H1 (cell line): ENCODE results near the gene CRACDL. TPM values are rescaled to one million over a fixed set of nuclear protein-coding genes. Genes with fewer than 3 reads are reported as not detected.

Experiments used
- CTCF ChIA-PET: fragments of 300-600 bp; sonication (Branson Sonifier 250); formaldehyde crosslinking; loops from one replicate; lab custom pipeline; 2021; ENCODE audit not compliant: partially characterized antibody; lab: Charles Lee
- POLR2A ChIA-PET: fragments of 300-600 bp; sonication (Branson Sonifier 250); formaldehyde crosslinking; loops from one replicate; lab custom pipeline; 2021; ENCODE audit warnings: inconsistent platforms; ENCODE audit not compliant: partially characterized antibody; lab: Charles Lee
- DNase-seq, 2 experiments: peaks; one replicate each; pipeline versions ENCODE4 v3.0.0 to v3.0.0-alpha.2; 2010 to 2022; ENCODE audit warnings: low spot score in 2 of 2, low read depth in 1 of 2, mixed read lengths in 1 of 2
- FAIRE-seq: peaks from 2 replicates; lab custom pipeline; 2011; peaks lifted over from hg19 to GRCh38; lab: Jason Lieb, UNC
- H2AFZ ChIP-seq: 2 replicates; pipeline ENCODE4 v1.8.1; 2012; ENCODE audit warnings: low read length, inconsistent platforms
- H2AK5ac ChIP-seq: 2 replicates; pipeline ENCODE4 v1.6.1; 2013; ENCODE audit warnings: low read depth, low read length
- H2BK120ac ChIP-seq: replicated peaks from 2 replicates; pipeline ENCODE3; 2013; ENCODE audit warnings: low read depth, low read length, inconsistent platforms
- H2BK12ac ChIP-seq: 2 replicates; pipeline ENCODE4 v1.6.1; 2013; ENCODE audit warnings: low read depth, low read length
- H2BK15ac ChIP-seq: 2 replicates; pipeline ENCODE4 v1.6.1; 2013; ENCODE audit warnings: low read length
- H2BK20ac ChIP-seq: 2 replicates; pipeline ENCODE4 v1.6.1; 2013; ENCODE audit warnings: low read length
- H2BK5ac ChIP-seq: 2 replicates; pipeline ENCODE4 v1.6.1; 2013; ENCODE audit warnings: low read depth, low read length
- H3K14ac ChIP-seq: 2 replicates; pipeline ENCODE4 v1.6.1; 2013; ENCODE audit warnings: inconsistent platforms; ENCODE audit not compliant: insufficient read length
- H3K18ac ChIP-seq: 2 replicates; pipeline ENCODE4 v1.6.1; 2013; ENCODE audit warnings: low read length; ENCODE audit errors: extremely low read depth
- H3K23ac ChIP-seq: 2 replicates; pipeline ENCODE4 v1.6.1; 2013; ENCODE audit warnings: inconsistent platforms; ENCODE audit not compliant: insufficient read length
- H3K23me2 ChIP-seq: 2 replicates; pipeline ENCODE4 v1.6.1; 2013; ENCODE audit warnings: low read depth, low read length
- H3K27ac ChIP-seq: 2 replicates; pipeline ENCODE4 v1.6.1; 2011; ENCODE audit warnings: low read depth, low read length, inconsistent platforms
- H3K27me3 ChIP-seq, 4 experiments: replicated peaks in 1 of 4; 1 replicate in 1 of 4; 2 replicates in 3 of 4; pipeline versions ENCODE4 v1.6.1 to v1.8.1; 2011 to 2013; ENCODE audit warnings: low read length in 3 of 4, mild to moderate bottlenecking in 3 of 4, inconsistent platforms in 2 of 4, mixed read lengths in 2 of 4, moderate library complexity in 1 of 4; ENCODE audit not compliant: control insufficient read depth in 3 of 4, insufficient read depth in 3 of 4; ENCODE audit errors: extremely low read depth in 1 of 4
- H3K36me3 ChIP-seq, 4 experiments: 2 replicates each; pipeline versions ENCODE4 v1.6.1 to v1.8.1; 2011 to 2013; ENCODE audit warnings: mild to moderate bottlenecking in 4 of 4, low read length in 3 of 4, moderate library complexity in 2 of 4, control low read depth in 1 of 4, inconsistent platforms in 1 of 4; ENCODE audit not compliant: insufficient read depth in 4 of 4, control insufficient read depth in 2 of 4
- H3K4ac ChIP-seq: replicated peaks from 2 replicates; pipeline ENCODE3; 2013; ENCODE audit warnings: low read length, low read depth, mixed read lengths, inconsistent platforms; ENCODE audit not compliant: insufficient read length
- H3K4me1 ChIP-seq, 4 experiments: replicated peaks in 1 of 4; 1 replicate in 1 of 4; 2 replicates in 3 of 4; pipeline versions ENCODE4 v1.6.1 to v1.8.1; 2011 to 2013; ENCODE audit warnings: low read length in 3 of 4, inconsistent platforms in 2 of 4, mixed read lengths in 1 of 4; ENCODE audit not compliant: insufficient read depth in 4 of 4, control insufficient read depth in 3 of 4
- H3K4me2 ChIP-seq, 2 experiments: 2 replicates each; pipeline versions ENCODE4 v1.6.1 to v1.8.1; 2011 to 2013; ENCODE audit warnings: low read depth in 2 of 2, low read length in 2 of 2, control low read depth in 1 of 2, inconsistent platforms in 1 of 2, mild to moderate bottlenecking in 1 of 2; ENCODE audit not compliant: insufficient read depth in 1 of 2
- H3K4me3 ChIP-seq, 4 experiments: fragments of 200-600, 300-600 bp in 1 of 4; sonication (generic), shearing (Covaris generic), sonication (Bioruptor Twin) in 1 of 4; 2 replicates each; pipeline versions ENCODE4 v1.5.1 to v1.8.1; 2011 to 2016; ENCODE audit warnings: low read length in 4 of 4, low read depth in 3 of 4, control low read depth in 2 of 4, inconsistent platforms in 2 of 4, mild to moderate bottlenecking in 2 of 4, mixed read lengths in 1 of 4, moderate library complexity in 1 of 4; ENCODE audit not compliant: insufficient read depth in 2 of 4; ENCODE audit errors: extremely low read depth in 1 of 4
- H3K56ac ChIP-seq: replicated peaks from 2 replicates; pipeline ENCODE3; 2013; ENCODE audit warnings: low read depth, mild to moderate bottlenecking, mixed read lengths, low read length, inconsistent platforms; ENCODE audit not compliant: insufficient read length
- H3K79me1 ChIP-seq: 2 replicates; pipeline ENCODE4 v1.6.1; 2013; ENCODE audit warnings: low read depth, low read length, control low read depth
- H3K79me2 ChIP-seq, 2 experiments: 2 replicates each; pipeline versions ENCODE4 v1.6.1 to v1.8.1; 2012 to 2013; ENCODE audit warnings: low read length in 2 of 2, mild to moderate bottlenecking in 2 of 2, inconsistent platforms in 1 of 2; ENCODE audit not compliant: insufficient read depth in 2 of 2, control insufficient read depth in 1 of 2
- H3K9ac ChIP-seq, 4 experiments: replicated peaks in 1 of 4; 1 replicate in 1 of 4; 2 replicates in 3 of 4; pipeline versions ENCODE4 v1.6.1 to v1.8.1; 2011 to 2013; ENCODE audit warnings: low read depth in 3 of 4, low read length in 3 of 4, control low read depth in 2 of 4, mild to moderate bottlenecking in 2 of 4, moderate library complexity in 2 of 4, inconsistent platforms in 1 of 4; ENCODE audit errors: extremely low read depth in 1 of 4
- H3K9me3 ChIP-seq, 2 experiments: 2 replicates each; pipeline versions ENCODE4 v1.6.1 to v1.8.1; 2012 to 2013; ENCODE audit warnings: mild to moderate bottlenecking in 2 of 2, moderate library complexity in 2 of 2, control low read depth in 1 of 2, inconsistent platforms in 1 of 2, low read depth in 1 of 2, low read length in 1 of 2, mixed read lengths in 1 of 2; ENCODE audit not compliant: insufficient read depth in 2 of 2
- H4K20me1 ChIP-seq, 2 experiments: replicated peaks in 1 of 2; 2 replicates each; pipeline versions ENCODE3 to v1.8.1; 2011 to 2013; ENCODE audit warnings: inconsistent platforms in 2 of 2, low read length in 2 of 2, mild to moderate bottlenecking in 1 of 2; ENCODE audit not compliant: insufficient read depth in 2 of 2, control insufficient read depth in 1 of 2
- H4K5ac ChIP-seq: 2 replicates; pipeline ENCODE4 v1.6.1; 2013; ENCODE audit warnings: low read length, low read depth, mixed read lengths, inconsistent platforms; ENCODE audit not compliant: insufficient read length
- H4K8ac ChIP-seq: 2 replicates; pipeline ENCODE4 v1.8.0; 2013; ENCODE audit warnings: mild to moderate bottlenecking, moderate library complexity, low read length, inconsistent platforms; ENCODE audit not compliant: insufficient read depth; ENCODE audit errors: extremely low read depth
- H4K91ac ChIP-seq: replicated peaks from 2 replicates; pipeline ENCODE3; 2013; ENCODE audit warnings: low read length, mixed read lengths, inconsistent platforms; ENCODE audit not compliant: insufficient read length
- ATF3 ChIP-seq: IDR thresholded peaks from 2 replicates; pipeline ENCODE4 v1.6.1; 2011; ENCODE audit warnings: low read depth, mild to moderate bottlenecking, low read length; ENCODE audit not compliant: insufficient read depth
- BCL11A ChIP-seq, 2 experiments: IDR thresholded peaks; one replicate each; pipeline ENCODE4 v1.6.1; 2011; ENCODE audit warnings: low read depth in 2 of 2, low read length in 2 of 2, mild to moderate bottlenecking in 2 of 2
- CBX5 ChIP-seq: fragments of 300-800, 300-1000 bp; sonication (generic); IDR thresholded peaks from 2 replicates; pipeline ENCODE4 v1.7.1; 2016; ENCODE audit warnings: antibody characterized with exemption, low read length, low read depth
- NRF1 ChIP-seq: IDR thresholded peaks from 2 replicates; pipeline ENCODE4 v1.6.1; 2011; ENCODE audit warnings: mild to moderate bottlenecking, low read depth, low read length, improper control_type of control experiment
- SAP30 ChIP-seq: fragments of 300-600 bp; sonication (generic); IDR thresholded peaks from 2 replicates; pipeline ENCODE4 v1.7.1; 2012; ENCODE audit warnings: low read length, moderate library complexity, mild to moderate bottlenecking, inconsistent platforms; ENCODE audit not compliant: insufficient read depth, insufficient replicate concordance
- TBP ChIP-seq: IDR thresholded peaks from 2 replicates; pipeline ENCODE4 v1.6.1; 2011; ENCODE audit warnings: low read depth, low read length, improper control_type of control experiment
- USF2 ChIP-seq: IDR thresholded peaks from 2 replicates; pipeline ENCODE4 v1.6.1; 2011; ENCODE audit warnings: low read length, improper control_type of control experiment
- ZNF274 ChIP-seq: IDR thresholded peaks from 2 replicates; pipeline ENCODE4 v1.7.0; 2012; ENCODE audit warnings: low read length, borderline replicate concordance; ENCODE audit errors: extremely low read depth
- WGBS, 2 experiments: shearing (Covaris generic) in 1 of 2; methylation state at CpG; one replicate each; pipeline versions ENCODE4 v1.1.6 to v1.1.7; 2013 to 2015; ENCODE audit warnings: low lambda C conversion rate in 2 of 2, mixed read lengths in 2 of 2, inconsistent platforms in 1 of 2, low coverage in 1 of 2, missing lambda C conversion rate in 1 of 2; ENCODE audit not compliant: insufficient replicate concordance in 2 of 2, insufficient coverage in 1 of 2, insufficient read length in 1 of 2; ENCODE audit errors: extremely low coverage in 1 of 2, missing lambda C conversion rate in 1 of 2; 5-methylcytosine and 5-hydroxymethylcytosine counted together
- polyA plus RNA-seq, 7 experiments: library from polyadenylated mRNA; depleted of rRNA in 3 of 7; stranded (reverse) in 5 of 7; unstranded in 2 of 7; fragments of >200 nt in 5 of 7; fragments of 200-250 nt in 2 of 7; gene quantifications; 1 replicate in 5 of 7; 2 replicates in 1 of 7; 4 replicates in 1 of 7; pipeline versions ENCODE4 v1.2.1 to v1.2.3, GENCODE V29; 2011 to 2013; ENCODE audit warnings: missing spikeins in 2 of 7, mixed read lengths in 2 of 7
- total RNA-seq: library from RNA; stranded (reverse); fragmentation: NEBNext Ultra II Directional; extraction: Animal tissue kit (Norgen Biotek cat#: 25700); gene quantifications from 2 replicates; pipeline ENCODE4 v1.2.1, GENCODE V29; 2021

Gene CRACDL
- total and polyA plus RNA-seq, 2 of the 8 experiments (the other 6 are each of a cell fraction or from before 2014, with no cell fraction given) = 0.07 to 0.38 TPM

GRCh38 chr2:98800330-98801064, 135.5 kb downstream of the CRACDL start:
- no peaks in the 10 kb centered on the region for H3K79me2 ChIP-seq
- H4K8ac ChIP-seq = no peak overlapping the region
- no peak overlapping the region for H2AK5ac ChIP-seq
- H3K9me3 ChIP-seq = no peaks in the 10 kb centered on the region
- H3K4ac ChIP-seq = no peak overlapping the region
- H3K36me3 ChIP-seq = no peaks in the 10 kb centered on the region
- H3K4me3 ChIP-seq = no peak overlapping the region
- DNase-seq (no peak), FAIRE-seq (no peak)
- no peak overlapping the region for H3K4me2 ChIP-seq
- H3K79me1 ChIP-seq = no peaks in the 10 kb centered on the region
- CTCF ChIA-PET = interaction anchor here (0.7 to 1.7 kb wide), 3 partner anchors 10 to 37 kb away, joined by 3 to 11 read pairs (median 4); no protein-coding TSS in a partner anchor
- H3K56ac ChIP-seq = no peak overlapping the region
- H4K5ac ChIP-seq = no peak overlapping the region
- H3K27ac ChIP-seq = no peak overlapping the region
- H3K23ac ChIP-seq = no peak overlapping the region
- H3K9ac ChIP-seq = no peak overlapping the region
- no peak overlapping the region for H3K14ac ChIP-seq
- no peaks in the 10 kb centered on the region for H3K23me2 ChIP-seq
- WGBS, 2 experiments = 89% methylated on average over 8 of the region's 8 CpGs; no CpG with 5 or more reads in 1 of the 2 experiments
- no peak overlapping the region for H2BK120ac ChIP-seq
- H2BK5ac ChIP-seq = no peak overlapping the region
- H3K18ac ChIP-seq = no peak overlapping the region
- POLR2A ChIA-PET = no interaction called here
- no peaks in the 10 kb centered on the region for H4K20me1 ChIP-seq
- H2AFZ ChIP-seq = no peak overlapping the region
- H3K27me3 ChIP-seq = no peaks in the 10 kb centered on the region
- H2BK15ac ChIP-seq = no peak overlapping the region
- no peaks in the 10 kb centered on the region; a peak in 1 of 7 replicates for H3K4me1 ChIP-seq
- H4K91ac ChIP-seq = no peak overlapping the region
- no peak overlapping the region for H2BK12ac ChIP-seq
- no peak overlapping the region for H2BK20ac ChIP-seq
- TF ChIP-seq SAP30 = no peak
- TF ChIP-seq USF2 = no peak
- no peak for TF ChIP-seq TBP
- TF ChIP-seq BCL11A (IDR thresholded peaks at IDR 0.05; ENCODE audit: low read depth in 2 of 2, low read length in 2 of 2) = no peak
- no peak for TF ChIP-seq ATF3
- no peak for TF ChIP-seq ZNF274
- TF ChIP-seq NRF1 = no peak
- TF ChIP-seq CBX5 = no peak
